HG03280 (cell line): Measurements from ENCODE around the gene RGL1.
"Not testable (repeated sequence)": the region's sequence is repeated elsewhere in the genome, so short reads cannot be mapped to it uniquely, and the experiment has no call there.

ENCODE experiments used
- ATAC-seq: cut with Tn5 transposase; IDR thresholded peaks from one replicate; pipeline ENCODE4 v1.9.1; 2021; ENCODE audit warnings: mild to moderate bottlenecking, moderate library complexity; ENCODE audit not compliant: unreplicated experiment

The RGL1 gene

GRCh38 chr1:183804916-183805841 is at the start of gene RGL1:
Gene RGL1 (plus strand): TSS chr1:183805120. CDS start chr1:183805298, 178 bp downstream.
- peak; percentile 67 for ATAC-seq

DNA sequence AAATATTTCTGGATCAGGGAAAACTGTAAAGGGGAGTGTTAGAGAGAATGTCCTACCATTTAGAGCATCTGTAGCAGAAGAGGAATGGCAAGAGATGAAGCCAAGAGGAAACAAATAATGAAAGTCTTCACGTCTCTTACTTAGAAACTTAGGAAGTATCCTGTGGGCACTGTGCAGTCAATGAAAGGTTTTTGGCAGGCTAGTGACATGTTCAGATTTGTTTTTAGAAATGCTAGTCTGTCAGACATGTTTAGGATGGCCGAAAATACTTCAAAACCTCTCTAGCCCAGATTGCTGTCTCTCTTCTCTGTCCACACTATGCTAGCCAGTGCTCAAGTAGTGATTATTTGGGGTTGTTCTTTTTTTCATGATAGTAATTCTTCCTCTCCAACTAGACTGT is 48.6 kb upstream of the RGL1 start:
- no peak for ATAC-seq

DNA sequence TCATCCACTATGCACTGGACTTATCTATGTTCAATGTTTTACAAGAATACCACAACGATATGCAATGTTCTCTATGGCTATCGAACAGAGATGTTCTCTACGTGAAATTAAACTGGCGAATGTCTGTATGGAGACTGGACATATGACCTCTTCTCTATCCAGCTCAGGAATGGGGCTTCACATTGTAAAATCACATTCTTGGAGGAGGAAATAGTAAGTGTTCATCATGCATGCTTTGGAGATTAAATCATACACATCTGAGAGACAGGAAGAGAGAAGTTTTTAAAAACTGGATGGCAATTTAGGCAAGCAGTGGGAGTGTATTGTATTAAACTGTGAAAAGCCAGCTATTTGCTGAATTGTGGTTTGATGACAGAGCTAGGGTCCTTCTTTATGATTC is 47.9 kb upstream of the RGL1 start:
- ATAC-seq = no peak

GRCh38 chr1:183758913-183759312 is 46.0 kb upstream of the RGL1 start:
- ATAC-seq = no peak

GRCh38 chr1:183760661-183761060 is 44.3 kb upstream of the RGL1 start:
- no peak for ATAC-seq

DNA sequence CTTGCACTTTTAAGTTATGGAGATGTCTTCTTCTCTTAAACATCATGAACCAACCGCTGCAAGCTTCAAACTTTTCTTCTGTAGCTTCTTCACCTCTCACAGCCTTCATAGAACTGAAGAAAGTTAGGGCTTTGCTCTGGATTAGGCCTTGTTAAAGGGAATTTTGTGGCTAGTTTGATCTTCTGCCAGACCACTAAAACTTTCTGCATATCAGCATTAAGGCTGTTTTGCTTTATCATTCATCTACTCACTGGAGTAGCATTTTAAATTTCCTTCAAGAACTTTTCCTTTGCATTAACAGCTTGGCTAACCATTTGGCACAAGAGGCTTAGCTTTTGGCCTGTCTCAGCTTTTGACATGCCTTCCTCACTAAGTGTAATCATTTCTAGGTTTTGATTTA is 43.0 kb upstream of the RGL1 start:
- ATAC-seq = no peak

GRCh38 chr1:183762856-183763255 is 42.1 kb upstream of the RGL1 start:
- ATAC-seq = not testable (repeated sequence)

DNA sequence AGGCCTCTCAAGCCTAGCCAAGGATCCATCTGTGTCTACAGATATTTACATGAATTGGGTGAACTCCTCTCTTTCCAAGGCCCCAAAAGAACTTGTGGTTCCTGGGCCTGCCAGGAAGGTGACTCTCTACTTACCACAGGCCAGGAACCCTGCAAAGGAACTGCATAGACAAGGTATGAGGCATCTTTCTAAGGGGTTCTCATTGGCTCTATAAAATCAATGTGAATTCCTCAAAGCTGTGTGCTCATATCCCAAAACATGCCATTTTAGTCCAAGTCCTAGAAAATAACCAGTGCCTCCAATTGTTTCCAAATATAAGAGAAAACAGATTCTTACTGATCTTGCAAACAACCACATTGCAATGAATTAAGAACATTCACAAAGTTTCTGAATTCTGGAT is 39.9 kb upstream of the RGL1 start:
- no peak for ATAC-seq

- no peak for ATAC-seq
Measured at GRCh38 chr1:183769956-183770815, 34.7 kb upstream of the RGL1 start.

- no peak for ATAC-seq
Measured at GRCh38 chr1:183770816-183771128, 34.1 kb upstream of the RGL1 start.

- ATAC-seq = no peak
Measured at GRCh38 chr1:183773482-183774274, 31.2 kb upstream of the RGL1 start.

DNA sequence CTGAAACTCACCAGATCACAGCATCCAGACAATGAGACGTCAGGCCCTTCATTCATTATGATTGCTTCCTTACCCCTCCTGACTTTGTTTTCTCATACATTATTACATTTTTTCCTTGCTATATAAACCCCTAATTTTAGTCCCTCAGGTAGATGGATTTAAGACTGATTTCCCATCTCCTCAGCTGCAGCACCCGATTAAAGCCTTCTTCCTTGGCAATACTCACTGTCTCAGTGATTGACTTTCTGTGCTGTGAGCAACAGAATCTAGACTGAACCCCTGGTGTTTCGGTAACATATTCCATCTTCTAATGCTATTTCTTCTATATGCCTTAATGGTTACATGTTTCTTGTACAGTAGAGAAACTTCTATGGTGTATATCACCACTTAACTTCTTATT is 30.0 kb upstream of the RGL1 start:
- ATAC-seq = no peak

GRCh38 chr1:183776731-183777130 is 28.2 kb upstream of the RGL1 start:
- no peak for ATAC-seq

DNA sequence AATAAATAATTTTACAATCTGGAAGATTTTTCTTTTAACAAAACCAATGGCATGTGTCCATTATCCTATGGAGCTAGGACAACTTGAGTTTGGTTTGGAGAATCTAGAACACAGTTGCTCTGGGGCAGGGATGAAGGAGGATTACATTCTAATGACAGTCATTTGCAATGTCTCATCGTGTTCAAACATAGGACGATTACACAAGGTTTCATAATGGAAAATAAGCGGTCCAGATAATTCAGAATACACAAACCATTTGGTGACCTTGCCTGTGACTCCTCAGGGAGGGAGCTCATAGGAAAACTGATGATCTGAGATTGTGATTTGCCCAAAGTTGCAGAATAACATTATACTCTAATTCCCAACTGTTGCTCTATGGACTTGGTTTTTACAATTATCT is 27.6 kb upstream of the RGL1 start:
- no peak for ATAC-seq

DNA sequence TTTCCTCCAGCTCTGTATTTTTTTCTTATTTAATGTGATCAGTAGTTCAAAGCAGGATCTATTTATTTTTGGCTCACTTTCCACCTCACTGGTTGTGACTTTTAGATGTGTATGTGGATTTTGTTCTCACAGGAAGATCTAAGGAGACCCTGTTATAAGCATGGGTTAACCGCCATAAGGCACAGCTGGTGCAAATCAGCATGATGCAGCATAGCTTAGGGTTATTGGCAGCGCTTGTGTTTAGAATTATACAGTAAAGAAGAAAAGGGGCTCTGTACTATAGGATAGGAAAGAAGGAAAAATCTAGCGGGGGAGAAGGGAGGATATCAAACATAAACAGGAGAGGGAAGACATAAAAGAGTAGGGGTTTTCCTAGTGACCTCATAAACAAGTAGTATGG is 26.9 kb upstream of the RGL1 start:
- ATAC-seq = no peak

DNA sequence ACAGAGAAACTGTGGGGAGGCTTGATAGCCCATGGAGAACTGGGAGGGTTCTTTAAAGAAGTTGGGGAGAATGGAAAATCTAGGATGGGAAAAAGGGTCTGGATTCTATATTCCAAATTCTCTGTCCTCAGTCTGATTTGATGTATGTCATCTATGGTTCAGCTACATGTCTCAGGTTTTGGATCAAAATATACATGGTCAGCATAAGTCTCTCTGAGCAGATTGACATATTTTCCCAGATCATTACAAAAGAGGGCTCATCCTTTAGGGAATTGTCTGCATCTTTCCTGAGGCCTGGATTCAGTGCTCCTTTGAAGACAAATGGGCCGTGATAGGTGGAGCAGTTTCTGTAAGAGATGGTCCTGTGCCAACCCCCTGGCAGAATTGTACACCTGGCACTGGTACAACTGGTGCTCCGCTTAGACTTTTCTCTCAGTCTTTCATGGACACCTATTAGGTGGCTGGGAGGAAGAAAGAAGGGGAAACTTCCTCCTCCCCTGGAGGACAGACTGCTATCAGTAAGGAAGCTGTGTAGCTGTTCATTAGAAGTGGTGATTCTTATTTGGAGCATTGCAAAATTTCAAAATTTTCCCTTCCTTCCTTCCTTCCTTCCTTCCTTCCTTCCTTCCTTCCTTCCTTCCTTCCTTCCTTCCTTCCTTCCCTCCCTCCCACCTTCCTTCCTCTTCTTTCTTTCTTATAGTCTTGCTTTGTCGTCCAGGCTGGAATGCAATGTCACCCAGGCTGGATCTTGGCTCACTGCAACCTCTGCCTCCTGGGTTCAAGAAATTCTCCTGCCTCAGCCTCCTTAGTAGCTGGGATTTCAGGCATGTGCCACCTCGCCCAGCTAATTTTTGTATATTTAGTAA is 26.1 kb upstream of the RGL1 start:
- ATAC-seq = no peak

GRCh38 chr1:183780159-183780558 is 24.8 kb upstream of the RGL1 start:
- no peak for ATAC-seq

DNA sequence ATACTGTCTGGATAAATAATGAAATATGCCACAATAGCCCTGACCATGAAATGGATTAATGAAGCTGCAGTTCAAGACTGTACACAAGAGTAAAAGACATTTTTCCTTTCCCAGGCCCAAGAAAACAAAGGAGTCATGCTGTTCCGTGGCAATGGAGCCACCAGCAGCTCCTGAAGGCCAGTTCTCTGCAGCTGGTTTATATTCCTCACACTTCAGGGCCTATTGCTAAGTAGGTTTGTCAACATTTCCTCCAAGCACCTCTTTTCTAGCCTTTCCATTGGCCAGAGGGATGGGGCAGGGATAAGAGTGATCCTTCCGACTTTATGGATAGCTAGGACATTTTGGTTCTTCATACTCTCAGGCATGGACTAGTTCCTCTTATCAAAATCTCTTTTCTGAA is 24.2 kb upstream of the RGL1 start:
- ATAC-seq = no peak

DNA sequence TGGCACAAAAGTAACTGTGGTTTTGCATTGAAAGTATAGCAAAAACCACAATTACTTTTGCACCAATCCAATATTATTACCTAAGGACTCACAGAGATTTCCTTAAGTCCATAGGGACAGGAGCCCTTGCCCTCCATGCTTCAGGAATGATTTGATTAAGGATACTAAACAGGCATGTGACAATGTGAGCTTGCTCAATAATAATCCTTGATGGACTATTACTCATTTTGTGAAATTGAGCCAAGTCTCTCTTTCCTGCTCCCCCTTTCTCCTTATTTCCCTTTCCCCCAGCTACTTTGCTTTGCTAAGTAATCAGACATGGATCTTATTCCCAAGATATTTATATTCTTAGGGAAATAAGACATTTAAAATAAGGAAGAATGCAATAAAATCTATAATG is 21.6 kb upstream of the RGL1 start:
- no peak for ATAC-seq
